Keratinocyte (primary cell): Measurements from ENCODE around the gene CEMIP2. TPM values are rescaled to one million over a fixed set of nuclear protein-coding genes. Genes with fewer than 3 reads are reported as not detected.

Experiments used
- DNase-seq: peaks from one replicate; pipeline ENCODE4 v3.0.0-alpha.2; 2011; ENCODE audit warnings: low read depth, missing footprints, low spot score
- FAIRE-seq: peaks from 2 replicates; lab custom pipeline; 2011; peaks lifted over from hg19 to GRCh38; lab: Jason Lieb, UNC
- H2AFZ ChIP-seq: 2 replicates; pipeline ENCODE4 v1.6.0; 2012; ENCODE audit warnings: low read length, control low read depth, inconsistent platforms; ENCODE audit not compliant: control insufficient read depth
- H3K27ac ChIP-seq: 2 replicates; pipeline ENCODE4 v1.5.1; 2011; ENCODE audit warnings: low read length; ENCODE audit not compliant: control insufficient read depth, insufficient read depth
- H3K27me3 ChIP-seq: 3 replicates; pipeline ENCODE4 v1.6.0; 2011; ENCODE audit warnings: low read length; ENCODE audit not compliant: control insufficient read depth, insufficient read depth; ENCODE audit errors: extremely low read depth
- H3K36me3 ChIP-seq, 2 experiments: 2 replicates in 1 of 2; 3 replicates in 1 of 2; pipeline ENCODE4 v1.5.1; 2011; ENCODE audit warnings: low read length in 2 of 2, mild to moderate bottlenecking in 1 of 2; ENCODE audit not compliant: control insufficient read depth in 2 of 2, insufficient read depth in 2 of 2; ENCODE audit errors: extremely low read depth in 1 of 2
- H3K4me1 ChIP-seq: 3 replicates; pipeline ENCODE4 v1.5.1; 2011; ENCODE audit warnings: low read length; ENCODE audit not compliant: control insufficient read depth, insufficient read depth; ENCODE audit errors: extremely low read depth
- H3K4me2 ChIP-seq: 3 replicates; pipeline ENCODE4 v1.6.0; 2011; ENCODE audit warnings: low read depth, low read length; ENCODE audit not compliant: control insufficient read depth, insufficient read depth; ENCODE audit errors: extremely low read depth
- H3K4me3 ChIP-seq, 3 experiments: fragments of 200-600 bp in 1 of 3; sonication (generic) in 1 of 3; 2 replicates in 2 of 3; 3 replicates in 1 of 3; pipeline ENCODE4 v1.5.1; 2011 to 2016; ENCODE audit warnings: low read length in 3 of 3, mild to moderate bottlenecking in 3 of 3, control low read depth in 2 of 3, inconsistent platforms in 1 of 3, low read depth in 1 of 3, mixed read lengths in 1 of 3, mixed run types in 1 of 3, moderate library complexity in 1 of 3; ENCODE audit not compliant: control insufficient read depth in 2 of 3, insufficient read depth in 2 of 3; ENCODE audit errors: extremely low read depth in 1 of 3
- H3K79me2 ChIP-seq: 2 replicates; pipeline ENCODE4 v1.6.0; 2012; ENCODE audit warnings: low read length; ENCODE audit not compliant: control insufficient read depth, insufficient read depth
- H3K9ac ChIP-seq: 3 replicates; pipeline ENCODE4 v1.6.0; 2011; ENCODE audit warnings: low read length; ENCODE audit not compliant: control insufficient read depth, insufficient read depth; ENCODE audit errors: extremely low read depth
- H3K9me1 ChIP-seq: 3 replicates; pipeline ENCODE4 v1.6.0; 2011; ENCODE audit warnings: low read length; ENCODE audit not compliant: control insufficient read depth, insufficient read depth; ENCODE audit errors: extremely low read depth
- H3K9me3 ChIP-seq: 2 replicates; pipeline ENCODE4 v1.5.1; 2012; ENCODE audit warnings: low read depth, low read length; ENCODE audit not compliant: control insufficient read depth
- H4K20me1 ChIP-seq: 3 replicates; pipeline ENCODE4 v1.6.0; 2011; ENCODE audit warnings: low read length; ENCODE audit not compliant: control insufficient read depth, insufficient read depth; ENCODE audit errors: extremely low read depth
- CTCF ChIP-seq, 3 experiments: IDR thresholded peaks in 1 of 3; conservative IDR thresholded peaks in 1 of 3; optimal IDR thresholded peaks in 1 of 3; 2 replicates in 2 of 3; 3 replicates in 1 of 3; pipeline versions ENCODE3 to v1.5.1; 2011; ENCODE audit warnings: low read length in 3 of 3, mild to moderate bottlenecking in 3 of 3, moderate library complexity in 2 of 3, control low read depth in 1 of 3, inconsistent platforms in 1 of 3; ENCODE audit not compliant: insufficient read depth in 2 of 3; ENCODE audit errors: extremely low read depth in 1 of 3
- EZH2 ChIP-seq: IDR thresholded peaks from one replicate; pipeline ENCODE4 v1.6.1; 2012; ENCODE audit warnings: inconsistent platforms, mild to moderate bottlenecking, low read length, moderate library complexity
- dilution Hi-C: fragments of 300-500 bp; cut with MboI; formaldehyde crosslinking; loops from one replicate; pipeline ENCODE4 v1.7.0; 2020; ENCODE audit warnings: low sequenced_read_pairs; ENCODE audit not compliant: extremely low pct_ligation_motif_present
- polyA plus RNA-seq, 5 experiments: library from polyadenylated mRNA; depleted of rRNA in 3 of 5; stranded (reverse) in 3 of 5; stranded (forward) in 1 of 5; unstranded in 1 of 5; fragments of >200 nt; gene quantifications; 1 replicate in 1 of 5; 2 replicates in 3 of 5; 3 replicates in 1 of 5; pipeline versions ENCODE4 v1.2.1 to v1.2.3, GENCODE V29; 2011 to 2012; ENCODE audit warnings: missing spikeins in 2 of 5, low read depth in 1 of 5, low replicate concordance in 1 of 5

CEMIP2 gene
- polyA plus RNA-seq, 1 donor (not counting 4 experiments of a cell fraction or from before 2014, with no cell fraction given), result 47.7 TPM

- DNase-seq (peak; percentile 83), FAIRE-seq (peak; percentile 99)
- H3K36me3 ChIP-seq, result peaks cover 7 to 27% of the 10 kb centered on the region in 2 experiments
Observed at GRCh38 chr9:71725590-71726338, 42.5 kb downstream of the CEMIP2 start.

GRCh38 chr9:71721855-71722254, 46.5 kb downstream of the CEMIP2 start:
- no peak overlapping the region for H2AFZ ChIP-seq
- H3K27me3 ChIP-seq, result no peaks in the 10 kb centered on the region
- DNase-seq, result no peak
- no peak overlapping the region for H3K9ac ChIP-seq
- H3K79me2 ChIP-seq, result no peaks in the 10 kb centered on the region
- peaks cover 7 to 15% of the 10 kb centered on the region in 2 experiments for H3K36me3 ChIP-seq
- no peak overlapping the region for H3K27ac ChIP-seq
- H3K9me3 ChIP-seq, result no peaks in the 10 kb centered on the region
- no peaks in the 10 kb centered on the region for H4K20me1 ChIP-seq
- dilution Hi-C loops, result no loop called here
- H3K4me2 ChIP-seq, result no peak overlapping the region
- H3K4me3 ChIP-seq, result no peak overlapping the region
- H3K4me1 ChIP-seq, result peaks cover 27% of the 10 kb centered on the region
- no peak for TF ChIP-seq EZH2
- no peak for TF ChIP-seq CTCF (optimal IDR thresholded peaks at IDR 0.05 in 1 of 3, IDR thresholded peaks at IDR 0.05 in 1 of 3, conservative IDR thresholded peaks at IDR 0.05 in 1 of 3; ENCODE audit: extremely low read depth in 1 of 3, insufficient read depth in 2 of 3, low read length in 3 of 3)
- FAIRE-seq, result no peak
- H3K9me1 ChIP-seq, result peaks cover 2% of the 10 kb centered on the region

More at GRCh38 chr9:71725590-71726338, 42.5 kb downstream of the CEMIP2 start:
- Histone ChIP-seq H3K79me2 (peaks cover 2% of the 10 kb centered on the region), H2AFZ (no peak overlapping the region), H3K9ac (no peak overlapping the region), H3K4me3 (no peak overlapping the region), H3K9me3 (no peaks in the 10 kb centered on the region), H3K27ac (peak overlapping the region; percentile 49), H3K4me1 (peaks cover 30% of the 10 kb centered on the region), H3K27me3 (no peaks in the 10 kb centered on the region), H3K4me2 (peak overlapping the region; percentile 18), H3K9me1 (peaks cover 2% of the 10 kb centered on the region), H4K20me1 (no peaks in the 10 kb centered on the region)
- dilution Hi-C loops, result no loop called here
- TF ChIP-seq CTCF (optimal IDR thresholded peaks at IDR 0.05 in 1 of 3, IDR thresholded peaks at IDR 0.05 in 1 of 3, conservative IDR thresholded peaks at IDR 0.05 in 1 of 3; ENCODE audit: extremely low read depth in 1 of 3, insufficient read depth in 2 of 3, low read length in 3 of 3) (no peak), EZH2 (no peak)
